ENCODE results near the gene ACTA1. TPM values are rescaled to one million over a fixed set of nuclear protein-coding genes. Genes with fewer than 3 reads are reported as not detected.

ACTA1 gene
- total and polyA plus RNA-seq, 2 donors (not counting 3 experiments of a cell fraction or from before 2014, with no cell fraction given): 0.22 to 0.33 TPM

DNA sequence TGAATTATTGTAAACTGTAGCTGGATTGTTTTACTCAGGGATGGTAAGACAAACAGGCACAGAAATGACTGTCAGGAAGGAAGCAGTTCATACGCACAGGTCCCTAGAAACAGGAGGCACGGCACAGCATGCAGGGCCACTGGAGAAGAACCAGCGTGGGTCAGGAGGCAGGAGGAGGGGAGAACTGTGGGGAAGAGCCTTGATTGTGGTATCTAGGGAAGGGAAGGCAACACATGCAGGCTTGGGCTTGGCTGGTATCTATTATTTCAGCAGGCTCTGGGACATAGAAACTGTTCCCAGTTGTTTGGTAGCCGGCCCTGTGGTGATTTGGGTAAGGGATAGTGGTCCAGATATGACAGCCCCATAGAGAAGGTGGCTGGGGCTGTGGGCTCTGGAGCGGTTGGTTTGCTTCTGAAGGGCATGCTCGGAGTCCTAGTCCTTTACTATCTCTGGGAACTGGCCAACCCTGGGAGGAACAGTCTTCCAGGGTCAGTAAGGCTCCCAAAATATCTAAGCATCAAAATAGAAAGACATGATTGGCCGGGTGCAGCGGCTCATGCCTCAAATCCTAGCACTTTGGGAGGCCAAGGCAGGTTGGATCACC is 47.9 kb downstream of the ACTA1 start:
- Histone ChIP-seq H3K36me3 (ENCODE audit: control insufficient read depth in 2 of 2, extremely low read depth in 1 of 2, insufficient read depth in 2 of 2, low read length in 2 of 2) (no peaks in the 10 kb centered on the region), H3K4me1 (ENCODE audit: control insufficient read depth, extremely low read depth, insufficient read depth, low read length) (no peaks in the 10 kb centered on the region), H3K9me3 (replicated peaks; ENCODE audit: control insufficient read depth, insufficient read depth, low read length) (no peaks in the 10 kb centered on the region), H3K9me1 (replicated peaks; ENCODE audit: control insufficient read depth, extremely low read depth, insufficient read depth, low read length) (no peaks in the 10 kb centered on the region), H3K9ac (replicated peaks; ENCODE audit: extremely low read depth, insufficient read depth, low read length) (no peak overlapping the region), H4K20me1 (replicated peaks; ENCODE audit: control insufficient read depth, extremely low read depth, insufficient read depth, low read length) (no peaks in the 10 kb centered on the region), H3K79me2 (ENCODE audit: control insufficient read depth, insufficient read depth, low read length) (no peaks in the 10 kb centered on the region), H3K27ac (ENCODE audit: insufficient read depth, low read depth, low read length) (no peak overlapping the region), H3K4me2 (ENCODE audit: insufficient read depth, low read length) (no peak overlapping the region), H2AFZ (ENCODE audit: low read depth, low read length) (no peak overlapping the region), H3K4me3 (replicated peaks in 1 of 3; ENCODE audit: insufficient read depth in 1 of 3, low read depth in 1 of 3, low read length in 3 of 3) (no peak overlapping the region), H3K27me3 (ENCODE audit: control insufficient read depth in 2 of 2, insufficient read depth in 2 of 2, low read length in 2 of 2) (no peaks in the 10 kb centered on the region)
- intact Hi-C loops (cut with micrococcal nuclease): no loop called here
- DNase-seq (ENCODE audit: low read depth, low spot score): no peak
- no peak for FAIRE-seq
- POLR2A ChIA-PET: no interaction called here
- TF ChIP-seq FOS (IDR thresholded peaks at IDR 0.05; ENCODE audit: borderline replicate concordance, insufficient read depth, low read length) (no peak), POLR2AphosphoS5 (IDR thresholded peaks at IDR 0.05; ENCODE audit: insufficient read depth, low read depth, low read length) (no peak)
- CTCF ChIA-PET: interaction anchor here (1.0 kb wide), 1 partner anchor 11 kb away, joined by 3 read pairs; no protein-coding TSS in a partner anchor
- dilution Hi-C loops (cut with MboI; ENCODE audit: extremely low pct_ligation_motif_present, low sequenced_read_pairs): no loop called here
- BruUV-seq (replicated peaks): no TSS peak

DNA sequence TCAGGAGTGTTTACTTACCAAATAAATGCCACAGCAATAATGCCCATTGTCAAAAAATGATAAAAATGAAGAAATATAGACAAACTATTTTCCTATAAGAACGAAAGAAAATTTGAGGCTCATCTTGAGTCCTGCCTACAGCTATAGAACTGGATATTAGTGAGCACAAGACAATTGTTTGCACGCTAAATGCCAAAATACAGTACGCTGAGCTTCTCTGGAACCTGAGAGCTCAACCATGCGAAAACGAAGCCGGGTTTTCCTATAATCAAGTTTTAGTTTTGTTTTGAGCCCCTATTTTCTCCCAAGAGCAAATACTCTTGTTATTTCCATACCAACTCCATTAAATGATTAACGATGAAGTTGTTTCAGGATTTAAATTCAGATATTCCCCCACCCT is 49.1 kb downstream of the ACTA1 start:
- Histone ChIP-seq H3K36me3 (ENCODE audit: control insufficient read depth in 2 of 2, extremely low read depth in 1 of 2, insufficient read depth in 2 of 2, low read length in 2 of 2) (no peaks in the 10 kb centered on the region), H3K27ac (ENCODE audit: insufficient read depth, low read depth, low read length) (no peak overlapping the region), H2AFZ (ENCODE audit: low read depth, low read length) (no peak overlapping the region), H4K20me1 (replicated peaks; ENCODE audit: control insufficient read depth, extremely low read depth, insufficient read depth, low read length) (no peaks in the 10 kb centered on the region), H3K79me2 (ENCODE audit: control insufficient read depth, insufficient read depth, low read length) (no peaks in the 10 kb centered on the region), H3K4me3 (replicated peaks in 1 of 3; ENCODE audit: insufficient read depth in 1 of 3, low read depth in 1 of 3, low read length in 3 of 3) (no peak overlapping the region), H3K9ac (replicated peaks; ENCODE audit: extremely low read depth, insufficient read depth, low read length) (no peak overlapping the region), H3K9me1 (replicated peaks; ENCODE audit: control insufficient read depth, extremely low read depth, insufficient read depth, low read length) (no peaks in the 10 kb centered on the region), H3K4me1 (ENCODE audit: control insufficient read depth, extremely low read depth, insufficient read depth, low read length) (no peaks in the 10 kb centered on the region), H3K9me3 (replicated peaks; ENCODE audit: control insufficient read depth, insufficient read depth, low read length) (no peaks in the 10 kb centered on the region), H3K4me2 (ENCODE audit: insufficient read depth, low read length) (no peak overlapping the region), H3K27me3 (ENCODE audit: control insufficient read depth in 2 of 2, insufficient read depth in 2 of 2, low read length in 2 of 2) (no peaks in the 10 kb centered on the region)
- CTCF ChIA-PET: no interaction called here
- FAIRE-seq (no peak), DNase-seq (ENCODE audit: low read depth, low spot score) (no peak)
- BruUV-seq (replicated peaks): no TSS peak
- no peak for TF ChIP-seq POLR2A (IDR thresholded peaks at IDR 0.05; ENCODE audit: low read depth, low read length)
- no peak for TF ChIP-seq JUN (IDR thresholded peaks at IDR 0.05; ENCODE audit: borderline replicate concordance, insufficient read depth, insufficient read length, low read depth)
- TF ChIP-seq FOS (IDR thresholded peaks at IDR 0.05; ENCODE audit: borderline replicate concordance, insufficient read depth, low read length): no peak
- TF ChIP-seq MYC (IDR thresholded peaks at IDR 0.05; ENCODE audit: low read depth, low read length): no peak
- no peak for TF ChIP-seq GATA2 (IDR thresholded peaks at IDR 0.05; ENCODE audit: insufficient read depth, insufficient read length, low read depth, low read length)
- TF ChIP-seq EZH2 (IDR thresholded peaks at IDR 0.05; ENCODE audit: borderline replicate concordance, low read depth, low read length, severe bottlenecking): no peak
- TF ChIP-seq, protein P1, sequence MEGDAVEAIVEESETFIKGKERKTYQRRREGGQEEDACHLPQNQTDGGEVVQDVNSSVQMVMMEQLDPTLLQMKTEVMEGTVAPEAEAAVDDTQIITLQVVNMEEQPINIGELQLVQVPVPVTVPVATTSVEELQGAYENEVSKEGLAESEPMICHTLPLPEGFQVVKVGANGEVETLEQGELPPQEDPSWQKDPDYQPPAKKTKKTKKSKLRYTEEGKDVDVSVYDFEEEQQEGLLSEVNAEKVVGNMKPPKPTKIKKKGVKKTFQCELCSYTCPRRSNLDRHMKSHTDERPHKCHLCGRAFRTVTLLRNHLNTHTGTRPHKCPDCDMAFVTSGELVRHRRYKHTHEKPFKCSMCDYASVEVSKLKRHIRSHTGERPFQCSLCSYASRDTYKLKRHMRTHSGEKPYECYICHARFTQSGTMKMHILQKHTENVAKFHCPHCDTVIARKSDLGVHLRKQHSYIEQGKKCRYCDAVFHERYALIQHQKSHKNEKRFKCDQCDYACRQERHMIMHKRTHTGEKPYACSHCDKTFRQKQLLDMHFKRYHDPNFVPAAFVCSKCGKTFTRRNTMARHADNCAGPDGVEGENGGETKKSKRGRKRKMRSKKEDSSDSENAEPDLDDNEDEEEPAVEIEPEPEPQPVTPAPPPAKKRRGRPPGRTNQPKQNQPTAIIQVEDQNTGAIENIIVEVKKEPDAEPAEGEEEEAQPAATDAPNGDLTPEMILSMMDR (IDR thresholded peaks at IDR 0.05; ENCODE audit: extremely low read depth in 1 of 2, insufficient read depth in 1 of 2, low read depth in 1 of 2, low read length in 2 of 2): no peak
- no peak for TF ChIP-seq POLR2AphosphoS5 (IDR thresholded peaks at IDR 0.05; ENCODE audit: insufficient read depth, low read depth, low read length)
- TF ChIP-seq, protein P2, sequence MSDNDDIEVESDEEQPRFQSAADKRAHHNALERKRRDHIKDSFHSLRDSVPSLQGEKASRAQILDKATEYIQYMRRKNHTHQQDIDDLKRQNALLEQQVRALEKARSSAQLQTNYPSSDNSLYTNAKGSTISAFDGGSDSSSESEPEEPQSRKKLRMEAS (IDR thresholded peaks at IDR 0.05; ENCODE audit: insufficient read depth, insufficient read length): no peak
- POLR2A ChIA-PET: no interaction called here
- dilution Hi-C loops (cut with MboI; ENCODE audit: extremely low pct_ligation_motif_present, low sequenced_read_pairs) (no loop called here), intact Hi-C loops (cut with micrococcal nuclease) (no loop called here)
